Muscle layer of colon (tissue), 2 donors: Measurements from ENCODE around the gene IL1F10.

Source experiments
- H3K27ac ChIP-seq: one replicate; pipeline ENCODE4 v1.7.0; 2013; ENCODE audit warnings: low read depth, mild to moderate bottlenecking, low read length, moderate library complexity
- H3K27me3 ChIP-seq, 2 donors: one replicate each; pipeline ENCODE4 v1.7.0; 2013; ENCODE audit warnings: low read length in 2 of 2, mild to moderate bottlenecking in 2 of 2; ENCODE audit not compliant: insufficient read depth in 2 of 2, control insufficient read depth in 1 of 2
- H3K36me3 ChIP-seq: one replicate; pipeline ENCODE4 v1.7.0; 2013; ENCODE audit warnings: mild to moderate bottlenecking, low read length; ENCODE audit not compliant: insufficient read depth
- H3K4me1 ChIP-seq: one replicate; pipeline ENCODE4 v1.7.0; 2013; ENCODE audit warnings: mild to moderate bottlenecking, low read length; ENCODE audit not compliant: insufficient read depth
- H3K4me3 ChIP-seq, 2 donors: one replicate each; pipeline ENCODE4 v1.7.0; 2013; ENCODE audit warnings: low read length in 2 of 2, low read depth in 1 of 2, mild to moderate bottlenecking in 1 of 2, moderate library complexity in 1 of 2
- H3K9ac ChIP-seq: one replicate; pipeline ENCODE4 v1.7.0; 2013; ENCODE audit warnings: low read length
- H3K9me3 ChIP-seq: one replicate; pipeline ENCODE4 v1.7.0; 2013; ENCODE audit warnings: mild to moderate bottlenecking, low read length
- donor health status: abdominal sarcoma.
- donor health status: Adenocarcinoma of cecum.

IL1F10 gene

DNA sequence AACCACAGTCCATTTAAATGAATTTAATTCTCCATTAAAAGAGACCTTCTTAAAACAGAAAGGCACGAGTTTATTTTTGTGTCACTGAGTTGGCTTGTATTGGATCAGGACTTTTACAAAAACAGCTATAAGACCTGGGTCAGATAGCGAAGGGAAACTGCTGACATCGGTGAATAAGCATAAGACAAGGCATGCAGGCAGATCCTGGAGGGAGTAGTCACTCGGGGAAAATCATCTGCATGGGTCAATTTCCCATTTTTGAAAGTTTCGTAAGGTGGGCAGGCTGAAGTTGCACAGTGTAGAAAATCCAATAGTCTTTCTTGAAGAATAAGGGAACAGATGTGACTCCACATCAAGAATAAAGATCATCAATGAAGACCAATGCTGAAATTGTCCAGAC is 28.1 kb upstream of the IL1F10 start:
- Histone ChIP-seq H3K4me1 (no peaks in the 10 kb centered on the region), H3K9ac (no peak overlapping the region), H3K4me3 (no peak overlapping the region), H3K36me3 (no peaks in the 10 kb centered on the region), H3K27me3 (no peaks in the 10 kb centered on the region), H3K27ac (no peak overlapping the region), H3K9me3 (no peaks in the 10 kb centered on the region)

DNA sequence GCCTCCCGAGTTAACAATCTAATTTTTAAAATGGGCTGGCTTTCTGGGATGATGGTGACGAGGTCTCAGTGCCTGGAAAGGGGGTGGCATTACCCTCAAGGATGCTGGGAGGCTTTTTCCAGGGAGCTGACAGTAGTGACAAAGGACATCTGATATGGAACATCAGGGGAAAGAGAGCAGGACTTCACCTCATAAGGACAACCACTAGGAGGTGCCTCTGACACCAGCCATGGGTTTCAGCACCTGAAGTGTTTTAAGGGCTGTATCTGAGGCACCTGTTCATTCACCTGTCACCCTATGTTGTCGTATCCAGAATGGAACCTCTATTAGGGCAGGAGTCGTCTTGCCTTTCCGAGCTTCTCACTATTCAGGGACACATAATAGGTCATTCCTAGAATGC is 25.9 kb upstream of the IL1F10 start:
- no peaks in the 10 kb centered on the region for H3K4me1 ChIP-seq
- H3K9me3 ChIP-seq, result no peaks in the 10 kb centered on the region
- no peak overlapping the region for H3K4me3 ChIP-seq
- no peak overlapping the region for H3K9ac ChIP-seq
- no peaks in the 10 kb centered on the region for H3K27me3 ChIP-seq
- no peaks in the 10 kb centered on the region for H3K36me3 ChIP-seq
- H3K27ac ChIP-seq, result no peak overlapping the region

DNA sequence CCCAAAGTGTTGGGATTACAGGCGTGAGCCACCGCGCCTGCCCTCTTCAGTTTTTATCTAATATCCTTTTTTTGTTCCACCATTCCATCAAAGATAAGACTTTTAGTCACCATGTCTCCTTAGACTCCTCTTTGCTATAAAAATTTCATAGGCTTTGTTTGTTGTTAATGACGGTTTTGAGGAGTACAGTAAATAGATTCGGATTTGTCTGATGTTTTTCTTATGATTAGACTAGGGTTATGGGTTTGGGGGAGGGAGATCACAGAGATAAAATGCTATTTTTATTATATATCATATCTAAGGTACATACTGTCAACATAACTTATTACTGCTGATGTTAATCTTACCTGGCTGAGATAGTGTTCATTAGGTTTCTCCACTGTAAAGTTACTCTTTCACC is 21.3 kb upstream of the IL1F10 start:
- Histone ChIP-seq H3K9ac (no peak overlapping the region), H3K36me3 (no peaks in the 10 kb centered on the region), H3K27ac (no peak overlapping the region), H3K9me3 (no peaks in the 10 kb centered on the region), H3K4me1 (no peaks in the 10 kb centered on the region), H3K4me3 (no peak overlapping the region), H3K27me3 (no peaks in the 10 kb centered on the region)

DNA sequence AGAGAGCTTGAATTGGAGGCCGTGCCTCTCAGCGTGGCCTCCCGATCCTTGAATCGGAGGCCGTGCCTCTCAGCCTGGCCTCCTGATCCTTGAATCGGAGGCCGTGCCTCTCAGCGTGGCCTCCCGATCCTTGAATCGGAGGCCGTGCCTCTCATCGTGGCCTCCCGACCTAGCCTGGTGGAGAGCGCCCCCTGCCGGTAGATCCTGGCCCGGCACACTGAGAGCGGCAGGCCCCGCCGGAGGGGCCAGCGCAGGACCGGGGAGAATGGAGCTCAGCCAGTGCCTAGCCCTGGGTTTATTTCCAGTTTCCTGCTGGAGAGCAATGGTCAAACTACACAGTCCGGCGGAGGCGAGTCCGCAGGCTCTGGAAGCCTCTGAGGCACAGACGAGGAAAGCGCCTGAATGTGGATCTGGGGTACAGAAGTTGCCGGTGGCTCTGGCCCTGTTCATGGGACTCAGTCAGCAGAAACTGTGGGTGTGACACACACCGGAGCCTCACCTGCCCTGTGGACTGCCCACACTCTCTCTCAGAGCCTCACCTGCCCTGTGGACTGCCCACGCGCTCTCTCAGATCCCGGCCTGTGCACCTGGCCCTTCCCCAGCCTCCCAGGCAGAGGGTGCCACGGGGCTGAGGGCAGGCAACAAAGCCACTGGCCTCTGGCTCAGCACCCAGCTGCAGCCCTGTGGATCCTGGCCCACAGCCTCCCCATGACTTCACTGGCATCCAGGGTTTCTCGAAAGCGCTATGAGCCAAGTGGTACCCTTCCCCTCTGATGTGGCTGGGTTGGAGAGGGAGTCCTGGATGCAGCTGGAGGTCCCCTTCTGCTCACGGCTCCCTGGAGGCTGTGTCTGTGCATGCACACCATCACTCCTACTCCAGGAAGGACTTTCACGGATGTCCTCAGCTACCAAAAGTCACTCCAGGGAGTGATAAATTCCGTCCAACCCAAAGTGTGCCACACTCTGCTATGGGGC is 16.6 kb upstream of the IL1F10 start:
- no peaks in the 10 kb centered on the region for H3K4me1 ChIP-seq
- no peaks in the 10 kb centered on the region for H3K36me3 ChIP-seq
- H3K9me3 ChIP-seq, result no peaks in the 10 kb centered on the region
- H3K27ac ChIP-seq, result no peak overlapping the region
- H3K4me3 ChIP-seq, result no peak overlapping the region
- no peaks in the 10 kb centered on the region for H3K27me3 ChIP-seq
- no peak overlapping the region for H3K9ac ChIP-seq

DNA sequence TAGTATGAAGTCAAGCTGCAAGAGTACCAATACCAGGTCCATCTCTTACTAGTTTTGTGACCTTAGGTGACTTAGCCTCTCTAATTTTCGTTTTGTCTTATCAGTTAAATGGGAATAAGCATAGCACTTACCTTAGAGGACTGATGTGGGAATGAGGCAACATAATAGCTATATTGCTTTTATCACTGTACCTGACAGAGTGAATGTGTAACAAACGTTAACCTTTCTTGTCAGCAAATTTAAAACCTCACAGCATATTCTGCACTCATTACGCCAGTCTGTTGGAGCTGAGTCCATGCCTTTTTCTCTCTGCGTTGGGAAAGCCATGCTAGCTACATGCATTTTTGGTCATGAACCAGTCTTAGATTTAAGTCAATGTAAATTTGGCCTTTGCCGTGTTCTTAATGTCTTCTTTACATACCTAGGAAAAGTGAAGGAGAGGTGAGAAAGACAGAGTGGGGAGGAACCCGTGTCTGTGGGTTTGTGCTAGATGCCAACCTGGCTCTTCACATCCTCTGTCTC is 15.3 kb upstream of the IL1F10 start, which contains the start of gene IL36B:
IL36B (minus strand) TSS at position 472 of the 522 bp plus-strand sequence.
- no peaks in the 10 kb centered on the region for H3K27me3 ChIP-seq
- H3K36me3 ChIP-seq, result no peaks in the 10 kb centered on the region
- no peak within 1 kb of the TSS for H3K4me3 ChIP-seq
- no peaks in the 10 kb centered on the region for H3K9me3 ChIP-seq
- no peak within 1 kb of the TSS for H3K9ac ChIP-seq
- H3K27ac ChIP-seq, result no peak within 1 kb of the TSS
- no peaks in the 10 kb centered on the region for H3K4me1 ChIP-seq

DNA sequence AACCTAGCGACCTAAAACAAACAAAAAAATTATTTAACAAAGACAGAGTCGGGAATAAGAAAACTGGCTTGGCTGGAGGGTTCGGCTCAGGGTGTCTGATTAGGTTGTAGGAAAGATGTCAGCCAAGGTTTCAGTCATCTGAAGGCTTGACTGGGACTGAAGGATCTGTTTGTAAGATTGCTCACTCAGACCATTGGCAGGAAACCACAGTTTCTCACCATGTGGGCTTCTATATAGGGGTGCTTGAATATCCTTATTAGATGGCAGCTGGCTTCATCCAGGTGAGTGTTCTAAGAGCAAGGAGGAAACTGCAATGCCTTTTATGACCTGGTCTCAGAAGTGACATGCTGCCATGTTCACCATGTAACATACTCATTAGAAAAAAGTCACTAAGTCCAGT is 14.1 kb upstream of the IL1F10 start:
- H3K27me3 ChIP-seq, result no peaks in the 10 kb centered on the region
- H3K4me1 ChIP-seq, result no peaks in the 10 kb centered on the region
- H3K36me3 ChIP-seq, result no peaks in the 10 kb centered on the region
- no peak overlapping the region for H3K4me3 ChIP-seq
- H3K27ac ChIP-seq, result no peak overlapping the region
- no peaks in the 10 kb centered on the region for H3K9me3 ChIP-seq
- no peak overlapping the region for H3K9ac ChIP-seq

DNA sequence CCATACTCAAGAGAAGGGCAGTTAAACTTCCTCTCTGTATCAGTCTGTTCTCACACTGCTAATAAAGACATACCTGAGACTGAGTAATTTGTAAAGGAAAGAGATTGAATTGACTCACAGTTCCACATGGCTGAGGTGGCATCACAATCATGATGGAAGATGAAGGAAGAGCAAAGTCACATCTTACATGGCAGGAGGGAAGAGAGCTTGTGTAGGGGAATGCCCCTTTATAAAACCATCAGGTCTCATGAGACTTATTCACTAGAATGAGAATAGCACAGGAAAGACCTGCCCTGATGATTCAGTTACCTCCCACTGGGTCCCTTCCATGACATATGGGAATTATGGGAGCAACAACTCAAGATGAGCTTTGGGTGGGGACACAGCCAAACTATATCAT is 13.7 kb upstream of the IL1F10 start:
- Histone ChIP-seq H3K36me3 (no peaks in the 10 kb centered on the region), H3K9me3 (no peaks in the 10 kb centered on the region), H3K9ac (no peak overlapping the region), H3K4me3 (no peak overlapping the region), H3K4me1 (no peaks in the 10 kb centered on the region), H3K27ac (no peak overlapping the region), H3K27me3 (no peaks in the 10 kb centered on the region)

DNA sequence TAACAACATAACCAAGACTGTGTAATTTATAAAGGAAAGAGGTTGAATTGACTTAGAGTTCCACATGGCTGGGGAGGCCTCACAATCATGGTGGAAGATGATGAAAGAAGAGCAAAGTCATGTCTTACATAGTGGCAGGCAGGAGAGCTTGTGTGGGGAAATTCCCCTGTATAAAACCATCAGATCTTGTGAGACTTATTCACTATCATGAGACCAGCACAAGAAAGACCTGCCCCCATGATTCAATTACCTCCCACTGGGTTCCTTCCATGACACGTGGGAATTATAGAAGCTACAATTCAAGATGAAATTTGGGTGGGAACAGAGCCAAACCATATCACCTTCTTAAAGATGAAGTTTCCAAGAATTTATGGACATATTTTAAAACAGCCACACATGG is 11.2 kb upstream of the IL1F10 start:
- H3K4me3 ChIP-seq, result no peak overlapping the region
- no peaks in the 10 kb centered on the region for H3K27me3 ChIP-seq
- no peaks in the 10 kb centered on the region for H3K36me3 ChIP-seq
- no peaks in the 10 kb centered on the region for H3K9me3 ChIP-seq
- no peak overlapping the region for H3K9ac ChIP-seq
- no peak overlapping the region for H3K27ac ChIP-seq
- H3K4me1 ChIP-seq, result no peaks in the 10 kb centered on the region

DNA sequence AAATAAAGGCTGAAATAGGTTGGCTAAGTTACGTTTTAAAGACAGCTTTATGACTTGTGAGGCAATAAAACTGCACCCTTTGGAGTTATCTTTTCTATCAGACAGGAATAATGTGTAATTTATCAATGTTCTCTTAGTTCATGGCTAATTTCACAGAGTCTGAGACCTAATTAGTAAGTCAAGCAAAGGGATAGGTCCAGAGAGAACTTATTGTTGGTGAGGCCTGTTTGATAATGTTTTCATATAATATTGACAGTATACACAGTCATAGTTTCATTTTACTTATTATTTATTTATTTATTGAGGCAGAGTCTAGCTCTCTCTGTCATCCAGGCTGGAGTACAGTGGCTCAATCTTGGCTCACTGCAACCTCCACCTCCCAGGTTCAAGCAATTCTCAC is 10.7 kb upstream of the IL1F10 start:
- Histone ChIP-seq H3K36me3 (no peaks in the 10 kb centered on the region), H3K9me3 (no peaks in the 10 kb centered on the region), H3K27me3 (no peaks in the 10 kb centered on the region), H3K9ac (no peak overlapping the region), H3K27ac (no peak overlapping the region), H3K4me3 (no peak overlapping the region), H3K4me1 (no peaks in the 10 kb centered on the region)

DNA sequence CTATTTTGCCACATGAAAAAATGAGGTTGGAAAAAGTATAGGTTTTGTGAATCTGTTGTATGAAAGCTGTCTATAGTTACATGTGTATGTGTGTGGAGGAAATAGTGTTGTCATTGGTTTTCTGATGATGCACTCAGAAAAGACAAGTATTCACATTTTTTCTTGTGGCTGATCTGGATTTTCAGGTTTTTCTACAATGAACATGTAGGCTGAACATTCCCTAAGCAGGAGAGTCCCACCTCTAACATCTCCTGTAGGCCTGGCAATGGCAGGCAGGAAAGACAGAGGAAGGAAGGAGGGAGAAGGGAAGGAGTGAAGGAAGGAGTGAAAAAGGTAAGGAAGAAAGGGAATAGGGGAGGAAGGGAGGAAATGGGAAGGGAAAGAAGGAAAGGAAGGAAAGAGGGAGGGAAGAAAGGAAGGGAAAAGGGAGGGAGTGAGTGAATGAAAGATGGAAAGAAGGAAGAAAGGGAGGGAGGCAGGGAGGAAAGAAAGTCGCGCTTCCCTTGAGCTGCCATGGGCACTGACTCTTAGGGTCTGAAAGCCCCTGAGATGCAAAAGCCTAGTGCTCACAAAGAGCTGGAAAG is 9.3 kb upstream of the IL1F10 start:
- no peaks in the 10 kb centered on the region for H3K36me3 ChIP-seq
- H3K4me1 ChIP-seq, result no peaks in the 10 kb centered on the region
- H3K9me3 ChIP-seq, result no peaks in the 10 kb centered on the region
- H3K9ac ChIP-seq, result no peak overlapping the region
- no peak overlapping the region for H3K27ac ChIP-seq
- H3K27me3 ChIP-seq, result no peaks in the 10 kb centered on the region
- H3K4me3 ChIP-seq, result no peak overlapping the region

DNA sequence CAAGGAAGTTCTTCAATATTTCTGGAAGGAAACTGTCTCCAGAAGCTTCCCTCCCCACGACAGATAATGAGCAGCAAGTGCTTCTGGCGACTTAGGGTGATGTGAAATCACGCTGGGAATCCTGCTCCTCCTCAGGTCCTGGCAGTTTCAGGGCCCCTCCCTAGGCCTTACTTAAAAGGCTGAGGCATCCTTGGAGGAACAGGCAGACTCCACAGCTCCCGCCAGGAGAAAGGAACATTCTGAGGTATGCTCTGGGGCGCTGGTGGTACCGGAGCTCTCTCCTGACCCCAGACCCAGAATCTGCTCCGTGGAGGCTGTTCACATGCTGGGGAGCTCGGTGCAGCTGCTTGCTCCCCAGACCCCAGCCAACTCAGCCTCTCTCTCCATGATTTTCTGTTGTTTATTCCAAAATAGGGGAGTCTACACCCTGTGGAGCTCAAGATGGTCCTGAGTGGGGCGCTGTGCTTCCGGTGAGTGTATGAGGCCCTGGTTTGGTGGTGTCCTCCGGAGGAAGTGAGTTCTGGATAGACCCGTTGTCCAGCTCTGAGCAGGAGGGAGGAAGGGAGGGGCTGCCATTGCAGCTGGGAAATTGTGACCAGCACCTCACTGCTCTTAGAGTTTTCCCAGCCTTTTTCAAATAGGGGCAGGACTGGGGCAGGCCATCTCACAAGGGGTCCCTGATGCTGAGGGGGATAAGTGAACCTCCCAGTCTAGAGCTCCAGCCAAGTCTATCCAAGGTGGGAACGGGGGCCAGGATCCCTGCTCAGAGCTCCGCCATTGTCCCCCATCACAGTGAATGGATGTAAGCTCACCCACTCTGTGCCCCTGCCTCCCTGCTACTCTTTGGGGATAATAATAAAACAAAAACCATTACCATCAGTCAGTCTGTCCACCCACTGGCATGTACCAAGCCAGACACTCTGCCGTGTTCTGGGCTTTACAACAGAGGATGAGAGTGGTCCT is 8.5 kb upstream of the IL1F10 start, which contains the start of gene IL36RN:
IL36RN (plus strand) TSS at position 201 of the 963 bp plus-strand sequence; CDS start at position 442, 241 bp downstream.
- no peak within 1 kb of the TSS for H3K27ac ChIP-seq
- no peaks in the 10 kb centered on the region for H3K36me3 ChIP-seq
- H3K27me3 ChIP-seq, result no peaks in the 10 kb centered on the region
- no peak within 1 kb of the TSS for H3K4me3 ChIP-seq
- H3K9ac ChIP-seq, result no peak within 1 kb of the TSS
- H3K9me3 ChIP-seq, result no peaks in the 10 kb centered on the region
- no peaks in the 10 kb centered on the region for H3K4me1 ChIP-seq
